ENCODE results near the gene UBALD1.

UBALD1 gene

DNA sequence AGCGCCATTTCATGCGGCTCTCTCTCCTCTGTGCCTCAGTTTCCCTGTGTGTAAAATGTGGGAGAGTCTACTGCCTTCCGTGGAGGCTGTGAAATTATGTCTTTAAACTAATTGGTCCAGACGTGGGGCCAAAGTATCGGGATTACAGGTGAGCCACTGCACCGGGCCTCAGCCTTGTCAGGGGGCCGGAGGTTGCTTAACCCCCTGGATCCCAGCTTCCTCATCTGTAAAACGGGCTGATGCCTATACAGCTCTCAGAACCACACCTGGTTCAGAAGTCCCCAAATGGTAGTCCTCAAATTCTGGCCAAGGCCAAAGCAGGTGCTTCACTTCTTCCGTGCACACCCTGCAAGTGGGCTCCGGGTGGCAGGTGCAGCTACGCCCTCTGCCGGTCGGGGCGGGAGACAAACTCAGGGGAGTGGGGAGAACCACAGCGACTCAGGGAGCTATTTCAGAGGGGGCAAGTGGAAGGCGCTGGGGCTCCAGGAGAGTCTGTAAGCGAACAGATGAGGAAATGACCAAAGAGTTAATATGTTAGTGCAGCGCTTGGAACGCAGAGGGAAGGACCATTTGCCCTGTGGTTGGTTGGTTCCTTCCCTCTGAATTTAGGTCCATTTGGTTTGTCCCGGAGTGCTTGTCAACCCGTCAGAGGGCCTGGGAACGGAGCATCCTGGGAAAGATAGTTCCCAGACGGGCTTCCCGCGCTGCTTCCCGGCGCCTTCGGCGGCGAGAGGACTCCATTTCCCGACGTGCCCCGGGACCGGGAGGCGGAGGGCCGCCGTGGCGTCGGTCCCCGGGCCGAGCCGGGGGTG lies 9.5 kb upstream of the UBALD1 start, which contains the start of gene MGRN1:
MGRN1 (plus strand) TSS at position 812 of the 812 bp plus-strand sequence. CDS start 135 bp downstream, outside the sequence.
- peak; percentile 99 for DNase-seq
- WGBS, result 12% methylated on average over 42 of the region's 42 CpGs
- Histone ChIP-seq H2AFZ (ENCODE audit: low read depth, low read length) (peak within 1 kb of the TSS; percentile 85), H3K18ac (ENCODE audit: low read depth in 1 of 2, low read length in 2 of 2) (peak within 1 kb of the TSS; percentile 97 to 98), H2AK5ac (ENCODE audit: low read length, severe bottlenecking) (no peak within 1 kb of the TSS), H4K8ac (ENCODE audit: low read length) (peak within 1 kb of the TSS; percentile 92), H2BK5ac (ENCODE audit: low read depth, low read length, poor library complexity, severe bottlenecking) (peak within 1 kb of the TSS; percentile 97), H3K27me3 (ENCODE audit: control insufficient read depth in 1 of 2, insufficient read depth in 1 of 2, low read length in 2 of 2) (no peaks in the 10 kb centered on the region), H3K4me3 (ENCODE audit: insufficient read depth in 1 of 2, low read depth in 1 of 2, low read length in 2 of 2) (peak within 1 kb of the TSS; percentile 97 to 99), H4K91ac (ENCODE audit: low read length) (peak within 1 kb of the TSS; percentile 91), H3K27ac (ENCODE audit: low read length, poor library complexity, severe bottlenecking) (peak within 1 kb of the TSS; percentile 95), H3K36me3 (ENCODE audit: control insufficient read depth in 1 of 2, insufficient read depth in 2 of 2, low read depth in 1 of 2, low read length in 2 of 2) (peaks cover 0 to 9% of the 10 kb centered on the region in 2 experiments), H3K9ac (ENCODE audit: low read length) (peak within 1 kb of the TSS; percentile 95), H3K4me1 (ENCODE audit: control insufficient read depth, insufficient read depth, low read depth, low read length) (peaks cover 15% of the 10 kb centered on the region), H2BK120ac (ENCODE audit: low read depth, low read length) (peak within 1 kb of the TSS; percentile 88), H3K23ac (ENCODE audit: low read length in 2 of 2) (peak within 1 kb of the TSS in 1 of 2 experiments; percentile 96), H3K4me2 (ENCODE audit: low read length, poor library complexity, severe bottlenecking) (peak within 1 kb of the TSS; percentile 72), H3K79me1 (replicated peaks; ENCODE audit: low read length, poor library complexity, severe bottlenecking) (peaks cover 1% of the 10 kb centered on the region), H2BK12ac (ENCODE audit: low read length in 2 of 2) (peak within 1 kb of the TSS; percentile 87 to 99), H3K4ac (ENCODE audit: low read depth in 1 of 2, low read length in 2 of 2) (peak within 1 kb of the TSS; percentile 97 to 98), H2BK15ac (ENCODE audit: low read depth, poor library complexity, severe bottlenecking) (peak within 1 kb of the TSS; percentile 74), H3K14ac (ENCODE audit: low read length in 2 of 2) (peak within 1 kb of the TSS; percentile 59 to 97), H3K9me3 (ENCODE audit: control insufficient read depth, low read length) (no peaks in the 10 kb centered on the region)

GRCh38 chr16:4623593-4623992 lies 8.9 kb upstream of the UBALD1 start:
- Histone ChIP-seq H2AK5ac (ENCODE audit: low read length, severe bottlenecking) (no peak overlapping the region), H3K9me3 (ENCODE audit: control insufficient read depth, low read length) (no peaks in the 10 kb centered on the region), H3K4me3 (ENCODE audit: insufficient read depth in 1 of 2, low read depth in 1 of 2, low read length in 2 of 2) (no peak overlapping the region), H3K79me1 (replicated peaks; ENCODE audit: low read length, poor library complexity, severe bottlenecking) (peaks cover 4% of the 10 kb centered on the region), H4K91ac (ENCODE audit: low read length) (no peak overlapping the region), H3K9ac (ENCODE audit: low read length) (no peak overlapping the region), H3K27ac (ENCODE audit: low read length, poor library complexity, severe bottlenecking) (no peak overlapping the region), H2BK15ac (ENCODE audit: low read depth, poor library complexity, severe bottlenecking) (no peak overlapping the region), H2BK120ac (ENCODE audit: low read depth, low read length) (no peak overlapping the region), H2BK5ac (ENCODE audit: low read depth, low read length, poor library complexity, severe bottlenecking) (no peak overlapping the region), H3K4me2 (ENCODE audit: low read length, poor library complexity, severe bottlenecking) (no peak overlapping the region), H3K4me1 (ENCODE audit: control insufficient read depth, insufficient read depth, low read depth, low read length) (peaks cover 17% of the 10 kb centered on the region), H3K36me3 (ENCODE audit: control insufficient read depth in 1 of 2, insufficient read depth in 2 of 2, low read depth in 1 of 2, low read length in 2 of 2) (peaks cover 0 to 9% of the 10 kb centered on the region in 2 experiments), H3K18ac (ENCODE audit: low read depth in 1 of 2, low read length in 2 of 2) (no peak overlapping the region), H3K27me3 (ENCODE audit: control insufficient read depth in 1 of 2, insufficient read depth in 1 of 2, low read length in 2 of 2) (no peaks in the 10 kb centered on the region), H2BK12ac (ENCODE audit: low read length in 2 of 2) (no peak overlapping the region), H3K14ac (ENCODE audit: low read length in 2 of 2) (no peak overlapping the region), H2AFZ (ENCODE audit: low read depth, low read length) (no peak overlapping the region), H4K8ac (ENCODE audit: low read length) (no peak overlapping the region), H3K4ac (ENCODE audit: low read depth in 1 of 2, low read length in 2 of 2) (no peak overlapping the region), H3K23ac (ENCODE audit: low read length in 2 of 2) (no peak overlapping the region)
- DNase-seq, result no peak
- WGBS, result 86% methylated on average over 7 of the region's 7 CpGs

DNA sequence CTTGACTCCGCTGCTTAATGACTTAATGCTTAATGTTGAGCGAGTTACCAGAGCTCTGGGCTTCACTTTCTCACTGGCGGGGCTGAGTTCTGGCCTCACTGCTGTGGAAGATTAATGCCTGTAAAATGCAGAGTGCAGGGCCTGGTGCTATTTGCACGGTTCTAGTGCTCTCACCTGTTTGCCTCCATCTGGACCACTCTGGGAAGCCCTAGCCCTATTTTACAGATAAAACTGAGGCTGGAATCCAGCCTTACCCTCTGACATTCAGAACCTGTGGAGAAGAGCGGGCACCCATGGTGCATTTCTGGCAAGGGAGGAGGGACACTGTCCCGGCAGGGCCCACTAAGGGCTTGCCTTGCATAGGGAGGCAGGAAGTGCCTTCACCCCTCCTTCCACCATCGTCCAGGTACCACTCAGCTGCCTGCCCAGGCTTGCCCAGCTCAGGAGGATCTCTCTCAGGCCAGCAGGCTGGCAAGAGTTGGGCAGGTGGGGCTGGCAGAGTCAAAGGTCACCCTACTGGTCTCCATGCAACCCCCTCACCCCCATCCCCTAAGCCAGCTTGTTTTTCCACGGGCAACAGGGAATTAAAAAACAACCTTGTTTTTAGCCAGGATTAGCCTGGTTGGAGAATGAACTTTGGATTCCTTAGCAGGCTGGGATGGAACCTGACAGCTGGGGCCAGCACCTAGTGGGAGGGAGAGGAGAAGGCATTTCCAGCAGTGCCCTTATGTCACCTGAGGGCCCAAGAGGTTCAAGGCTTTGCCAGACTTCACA lies 4.1 kb upstream of the UBALD1 start:
- Histone ChIP-seq H3K4me1 (ENCODE audit: control insufficient read depth, insufficient read depth, low read depth, low read length) (peaks cover 20% of the 10 kb centered on the region), H2AK5ac (ENCODE audit: low read length, severe bottlenecking) (no peak overlapping the region), H3K4me3 (ENCODE audit: insufficient read depth in 1 of 2, low read depth in 1 of 2, low read length in 2 of 2) (no peak overlapping the region), H3K36me3 (ENCODE audit: control insufficient read depth in 1 of 2, insufficient read depth in 2 of 2, low read depth in 1 of 2, low read length in 2 of 2) (peaks cover 0 to under 1% of the 10 kb centered on the region in 2 experiments), H3K9me3 (ENCODE audit: control insufficient read depth, low read length) (no peaks in the 10 kb centered on the region), H3K18ac (ENCODE audit: low read depth in 1 of 2, low read length in 2 of 2) (no peak overlapping the region), H3K27ac (ENCODE audit: low read length, poor library complexity, severe bottlenecking) (no peak overlapping the region), H3K14ac (ENCODE audit: low read length in 2 of 2) (no peak overlapping the region), H4K8ac (ENCODE audit: low read length) (no peak overlapping the region), H3K4me2 (ENCODE audit: low read length, poor library complexity, severe bottlenecking) (no peak overlapping the region), H2BK120ac (ENCODE audit: low read depth, low read length) (no peak overlapping the region), H3K23ac (ENCODE audit: low read length in 2 of 2) (no peak overlapping the region), H3K4ac (ENCODE audit: low read depth in 1 of 2, low read length in 2 of 2) (no peak overlapping the region), H2BK15ac (ENCODE audit: low read depth, poor library complexity, severe bottlenecking) (no peak overlapping the region), H2BK12ac (ENCODE audit: low read length in 2 of 2) (no peak overlapping the region), H3K9ac (ENCODE audit: low read length) (no peak overlapping the region), H3K79me1 (replicated peaks; ENCODE audit: low read length, poor library complexity, severe bottlenecking) (peaks cover 9% of the 10 kb centered on the region), H2AFZ (ENCODE audit: low read depth, low read length) (no peak overlapping the region), H3K27me3 (ENCODE audit: control insufficient read depth in 1 of 2, insufficient read depth in 1 of 2, low read length in 2 of 2) (no peaks in the 10 kb centered on the region), H4K91ac (ENCODE audit: low read length) (no peak overlapping the region), H2BK5ac (ENCODE audit: low read depth, low read length, poor library complexity, severe bottlenecking) (no peak overlapping the region)
- no peak for DNase-seq
- 89% methylated on average over 8 of the region's 8 CpGs for WGBS

DNA sequence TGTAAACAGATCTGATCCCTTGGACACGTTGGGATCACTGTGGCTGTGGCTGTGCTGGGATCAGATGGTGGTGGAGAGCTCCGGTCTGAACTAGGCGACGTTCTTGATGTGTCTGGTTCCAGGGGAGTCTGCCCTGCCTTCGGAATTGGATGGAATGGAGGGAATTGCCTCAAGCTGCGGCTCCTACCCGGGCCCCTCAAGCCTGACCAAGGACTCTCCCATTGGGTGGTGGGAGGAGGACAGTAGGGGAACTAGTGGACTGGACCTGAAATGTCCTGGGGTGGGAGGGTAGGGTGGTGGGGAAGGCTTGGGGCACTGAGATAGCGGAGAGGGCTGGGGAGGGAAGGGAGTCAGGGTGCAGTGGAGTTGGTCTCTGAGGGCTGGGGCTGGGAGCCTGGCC lies 3.2 kb upstream of the UBALD1 start:
- Histone ChIP-seq H3K79me1 (replicated peaks; ENCODE audit: low read length, poor library complexity, severe bottlenecking) (peaks cover 9% of the 10 kb centered on the region), H2BK12ac (ENCODE audit: low read length in 2 of 2) (no peak overlapping the region), H3K14ac (ENCODE audit: low read length in 2 of 2) (no peak overlapping the region), H3K23ac (ENCODE audit: low read length in 2 of 2) (no peak overlapping the region), H3K4me3 (ENCODE audit: insufficient read depth in 1 of 2, low read depth in 1 of 2, low read length in 2 of 2) (no peak overlapping the region), H3K4ac (ENCODE audit: low read depth in 1 of 2, low read length in 2 of 2) (no peak overlapping the region), H3K18ac (ENCODE audit: low read depth in 1 of 2, low read length in 2 of 2) (no peak overlapping the region), H3K27ac (ENCODE audit: low read length, poor library complexity, severe bottlenecking) (no peak overlapping the region), H2BK5ac (ENCODE audit: low read depth, low read length, poor library complexity, severe bottlenecking) (no peak overlapping the region), H3K4me1 (ENCODE audit: control insufficient read depth, insufficient read depth, low read depth, low read length) (peaks cover 29% of the 10 kb centered on the region), H3K4me2 (ENCODE audit: low read length, poor library complexity, severe bottlenecking) (no peak overlapping the region), H3K9me3 (ENCODE audit: control insufficient read depth, low read length) (no peaks in the 10 kb centered on the region), H3K27me3 (ENCODE audit: control insufficient read depth in 1 of 2, insufficient read depth in 1 of 2, low read length in 2 of 2) (no peaks in the 10 kb centered on the region), H2BK120ac (ENCODE audit: low read depth, low read length) (no peak overlapping the region), H3K36me3 (ENCODE audit: control insufficient read depth in 1 of 2, insufficient read depth in 2 of 2, low read depth in 1 of 2, low read length in 2 of 2) (peaks cover 0 to 5% of the 10 kb centered on the region in 2 experiments), H3K9ac (ENCODE audit: low read length) (no peak overlapping the region), H4K8ac (ENCODE audit: low read length) (no peak overlapping the region), H4K91ac (ENCODE audit: low read length) (no peak overlapping the region), H2AK5ac (ENCODE audit: low read length, severe bottlenecking) (no peak overlapping the region), H2BK15ac (ENCODE audit: low read depth, poor library complexity, severe bottlenecking) (no peak overlapping the region), H2AFZ (ENCODE audit: low read depth, low read length) (no peak overlapping the region)
- WGBS, result 94% methylated on average over 8 of the region's 8 CpGs
- no peak for DNase-seq
